ENCODE data around the gene CLIC5.

The CLIC5 gene

GRCh38 chr6:45991189-45991588, 24.5 kb downstream of the CLIC5 start:
- no peak for DNase-seq

GRCh38 chr6:45990162-45990561, 25.5 kb downstream of the CLIC5 start:
- no peak for DNase-seq

DNA sequence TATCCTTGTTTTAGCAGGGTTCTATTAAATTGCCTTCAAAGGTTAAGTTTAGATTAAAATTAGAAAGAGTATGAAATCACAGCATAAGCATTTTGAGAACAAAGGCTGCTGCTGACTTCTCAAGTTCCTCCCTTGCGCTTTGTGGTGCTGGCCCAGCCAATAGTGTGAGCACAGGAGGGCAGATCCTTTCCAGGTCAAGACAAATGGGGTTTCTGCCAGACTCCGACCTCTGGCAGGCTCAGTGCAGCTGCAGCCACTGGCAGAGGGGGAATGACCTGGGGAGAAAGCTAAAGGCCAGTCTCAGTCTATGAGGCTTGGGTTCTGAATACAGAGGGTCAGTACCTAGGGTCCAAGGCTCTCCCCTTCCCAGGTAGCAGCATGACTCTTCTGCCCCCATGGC, 27.0 kb downstream of the CLIC5 start:
- no peak for DNase-seq

DNA sequence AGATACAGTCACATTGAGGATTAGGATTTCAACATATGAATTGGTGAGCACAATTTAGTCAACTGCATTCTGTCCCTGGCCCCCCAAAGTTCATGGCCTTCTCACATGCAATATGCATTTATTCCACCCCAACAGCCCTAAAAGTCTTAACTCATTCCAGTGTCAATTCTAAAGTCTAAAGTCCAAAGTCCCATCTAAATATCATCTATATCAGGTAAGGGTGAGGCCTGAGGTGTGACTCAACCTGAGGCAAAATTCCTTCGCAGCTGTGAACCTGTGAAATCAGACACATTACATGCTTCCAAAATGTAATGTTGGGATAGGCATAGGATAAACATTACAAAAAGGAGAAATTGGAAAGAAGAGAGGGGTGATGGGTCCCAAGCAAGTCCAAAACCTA, 27.8 kb downstream of the CLIC5 start:
- no peak for DNase-seq

- no peak for DNase-seq
Observed at GRCh38 chr6:45986746-45987274, 28.9 kb downstream of the CLIC5 start.

GRCh38 chr6:45984788-45985425, 30.8 kb downstream of the CLIC5 start:
- DNase-seq, result no peak

DNA sequence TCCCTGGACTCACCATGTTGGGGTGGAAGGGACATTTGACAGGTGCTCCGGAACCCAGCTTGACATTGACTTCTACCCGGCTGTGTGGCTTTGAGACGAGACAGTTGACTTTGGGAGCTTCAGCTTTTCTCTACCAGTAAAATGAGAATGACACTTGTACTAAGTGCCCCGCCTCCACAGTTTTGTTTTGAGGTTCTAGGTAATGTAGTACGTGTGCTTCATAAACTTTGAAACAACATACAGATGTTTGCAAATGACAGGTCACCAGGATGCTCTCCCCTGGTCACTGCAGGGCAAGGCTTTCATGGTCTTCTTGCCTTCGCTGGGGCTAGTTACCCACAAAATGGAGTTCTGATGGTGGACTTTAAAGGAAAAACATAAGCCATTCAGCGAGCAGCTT, 31.3 kb downstream of the CLIC5 start:
- DNase-seq, result no peak

DNA sequence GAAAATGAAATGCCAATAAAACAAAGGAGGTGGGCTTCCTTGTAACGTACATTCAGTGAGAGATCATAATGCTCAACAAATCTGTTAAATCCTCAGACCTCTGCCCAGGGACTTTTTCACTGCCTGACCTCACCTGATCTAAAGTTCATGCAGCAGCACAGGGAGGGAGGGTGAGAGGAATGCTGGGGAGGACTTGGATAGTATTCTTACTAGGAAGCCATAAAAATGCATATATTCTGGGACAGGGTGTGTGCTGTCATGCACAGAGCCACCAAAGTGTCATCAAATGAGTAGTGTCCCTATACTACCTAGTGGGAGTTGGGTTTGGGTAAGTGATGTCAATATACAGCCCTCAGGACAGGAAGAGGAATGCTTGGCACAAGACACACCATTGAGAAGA, 32.6 kb downstream of the CLIC5 start:
- DNase-seq, result no peak

GRCh38 chr6:45982280-45983036, 33.2 kb downstream of the CLIC5 start:
- no peak for DNase-seq

- no peak for DNase-seq
Observed at GRCh38 chr6:45981046-45981445, 34.6 kb downstream of the CLIC5 start.

GRCh38 chr6:45979311-45979710, 36.3 kb downstream of the CLIC5 start:
- no peak for DNase-seq

- DNase-seq, result no peak
Observed at GRCh38 chr6:45974596-45974995, 41.1 kb downstream of the CLIC5 start.

DNA sequence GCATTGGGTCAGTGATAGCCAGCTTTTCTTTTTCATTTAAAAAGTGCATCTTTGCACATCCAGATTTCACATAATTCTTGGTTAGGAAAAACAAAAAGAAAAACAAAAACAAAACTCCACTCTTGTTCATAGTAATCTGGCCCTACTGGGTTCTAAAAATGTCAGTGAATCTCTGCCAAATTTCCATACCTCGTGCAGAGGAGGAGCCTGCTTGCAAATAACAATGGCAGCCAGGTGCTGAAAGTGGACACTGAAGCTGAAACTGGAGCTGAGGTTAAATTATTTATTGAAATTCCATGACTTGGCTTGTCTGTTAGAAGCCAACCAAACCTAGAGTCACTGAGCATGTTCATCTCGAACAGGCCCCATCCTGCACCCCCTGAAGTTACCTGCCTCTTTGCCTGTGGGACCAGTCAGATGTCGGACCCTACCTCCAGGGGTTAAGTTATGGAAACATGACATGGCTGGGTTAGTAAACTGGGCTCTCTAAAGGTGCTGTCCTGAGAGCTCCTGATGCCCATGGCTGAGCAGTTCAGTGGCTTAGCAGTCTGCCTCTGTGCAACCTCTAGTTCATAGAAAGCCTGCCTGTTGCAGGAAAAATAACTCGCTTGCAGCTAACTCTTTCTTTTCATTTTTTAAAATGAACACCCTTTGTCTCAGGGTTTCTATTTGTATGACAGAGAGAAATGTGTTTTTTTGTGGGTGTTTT, 42.7 kb downstream of the CLIC5 start:
- DNase-seq, result no peak

DNA sequence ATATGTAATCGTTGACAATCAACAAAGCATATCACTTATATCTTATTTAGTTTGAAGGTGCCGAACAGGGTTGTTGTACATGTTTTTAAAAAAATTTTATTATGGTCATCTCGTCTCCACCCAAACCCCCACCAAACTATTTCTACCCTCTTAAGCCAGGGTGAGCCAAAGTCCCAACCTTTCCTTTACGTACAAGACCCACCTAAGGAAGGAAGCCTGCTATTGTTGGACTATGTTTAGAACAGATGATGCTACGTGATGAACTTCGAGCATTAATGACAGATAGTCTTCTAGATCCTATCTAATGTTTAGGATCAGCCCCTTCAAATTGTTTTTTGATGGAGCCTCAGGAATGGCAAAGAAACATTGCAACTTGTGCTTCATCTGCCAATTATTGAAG, 44.4 kb downstream of the CLIC5 start:
- no peak for DNase-seq

GRCh38 chr6:45970326-45970725, 45.3 kb downstream of the CLIC5 start:
- no peak for DNase-seq

GRCh38 chr6:45969883-45970282, 45.8 kb downstream of the CLIC5 start:
- no peak for DNase-seq

GRCh38 chr6:45969026-45969425, 46.6 kb downstream of the CLIC5 start:
- no peak for DNase-seq

DNA sequence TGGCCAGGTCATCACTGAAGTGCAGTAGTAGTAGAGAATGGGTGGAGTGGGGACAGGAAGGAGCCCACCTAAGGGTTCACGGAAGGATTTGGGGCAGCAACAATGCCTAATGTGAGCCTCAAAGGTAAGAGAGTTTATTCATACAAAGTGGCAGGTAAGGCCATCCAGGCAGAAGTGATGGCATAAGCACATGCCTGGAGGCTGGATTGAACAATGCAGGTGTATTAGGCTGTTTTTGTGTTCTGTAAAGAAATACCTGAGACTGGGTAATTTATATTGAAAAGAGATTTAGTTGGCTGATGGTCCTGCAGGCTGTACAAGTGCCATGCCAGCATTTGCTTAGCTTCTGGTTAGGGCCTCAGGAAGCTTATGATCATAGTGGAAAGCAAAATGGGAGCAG, 48.3 kb downstream of the CLIC5 start:
- no peak for DNase-seq

DNA sequence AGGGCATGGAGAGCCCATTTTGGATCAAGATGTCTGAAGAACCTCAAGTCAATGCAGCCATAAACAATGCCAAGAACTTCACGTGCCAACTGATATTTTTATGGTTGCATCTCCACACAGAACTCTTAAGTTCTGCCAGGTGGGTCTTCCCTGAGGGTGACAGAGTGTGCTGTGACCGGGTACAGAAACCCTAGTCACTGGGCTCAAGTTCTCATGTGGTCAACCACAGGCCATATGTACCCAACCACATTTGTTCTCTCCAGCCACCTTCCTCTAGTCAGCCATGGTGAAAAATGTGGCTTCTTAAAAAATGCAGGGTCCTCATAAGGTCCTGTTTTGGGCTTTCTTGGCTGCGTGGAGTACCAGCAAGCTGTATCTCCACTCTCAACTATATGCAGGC, 48.9 kb downstream of the CLIC5 start:
- DNase-seq, result no peak

- no peak for DNase-seq
Observed at GRCh38 chr6:45966340-45966739, 49.3 kb downstream of the CLIC5 start.

DNA sequence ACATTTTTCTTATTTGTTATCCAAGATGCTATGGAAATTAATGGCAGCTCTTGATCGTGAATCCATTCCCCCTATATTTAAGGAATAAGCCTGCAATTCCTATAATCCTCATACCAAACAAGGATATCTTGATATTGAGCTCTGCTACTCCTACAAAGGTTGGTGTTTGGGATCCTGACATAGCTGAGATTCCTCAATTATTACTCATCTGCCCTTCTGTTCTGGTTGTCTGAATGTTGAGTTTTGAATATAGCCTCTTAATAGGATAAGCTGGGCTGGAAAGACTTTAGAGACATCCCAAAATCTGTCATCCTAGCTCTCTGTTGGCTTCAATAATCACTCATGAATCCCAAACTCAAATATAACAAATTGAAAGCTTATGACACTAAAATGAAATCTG, 49.9 kb downstream of the CLIC5 start:
- DNase-seq, result peak; percentile 93

DNA sequence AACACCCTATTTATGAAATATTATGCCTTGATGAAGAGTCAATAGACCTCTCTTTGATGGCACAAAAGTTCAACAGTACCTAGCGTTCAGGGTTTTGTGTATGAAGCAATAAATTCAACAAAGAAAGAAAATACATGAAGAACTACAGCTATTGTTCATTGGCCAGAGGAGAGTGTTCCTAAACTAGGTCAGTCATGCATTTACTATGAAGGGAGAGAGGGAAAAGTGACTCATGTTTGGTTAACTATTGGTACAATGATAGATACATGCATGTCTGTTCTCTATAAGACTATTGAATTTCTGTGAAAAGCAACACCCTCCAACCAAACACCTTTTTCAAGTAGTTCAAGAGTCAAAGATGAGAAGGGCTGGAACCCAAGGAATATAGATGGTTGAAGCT, 50.7 kb downstream of the CLIC5 start:
- peak; percentile 56 for DNase-seq

DNA sequence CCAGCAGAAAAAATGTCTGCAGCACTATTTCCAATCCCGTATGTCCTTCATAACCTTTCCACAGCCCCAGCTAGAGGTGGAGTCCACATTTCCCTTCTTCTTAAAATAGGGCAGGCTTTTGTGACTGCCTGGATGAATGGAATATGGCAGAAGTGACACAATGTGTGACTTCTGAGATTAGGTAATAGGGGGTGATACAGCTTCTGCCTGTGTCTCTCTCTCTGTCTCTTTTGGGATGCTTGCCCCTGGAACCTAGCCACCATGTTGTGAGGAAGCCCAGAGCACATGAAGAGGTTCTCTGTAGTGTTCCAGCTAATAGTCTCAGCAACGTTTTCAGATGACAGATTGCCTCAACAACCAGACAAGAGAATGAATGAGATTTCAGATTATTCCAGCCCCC, 51.4 kb downstream of the CLIC5 start:
- DNase-seq, result no peak

GRCh38 chr6:45963896-45964295, 51.8 kb downstream of the CLIC5 start:
- peak; percentile 3 for DNase-seq

Measured in fibroblast of upper back skin (primary cell).